Cardiac fibroblast (primary cell): ENCODE results near the gene RFX3.

Experiments used
- DNase-seq, 2 donors: peaks; one replicate each; pipeline versions ENCODE4 v3.0.0 to v3.0.0-alpha.2; 2010; ENCODE audit warnings: low read depth in 2 of 2
- H3K4me3 ChIP-seq, 2 donors: replicated peaks in 1 of 2; 1 replicate in 1 of 2; 2 replicates in 1 of 2; pipeline ENCODE4 v1.5.1; 2011; ENCODE audit warnings: low read depth in 2 of 2, low read length in 2 of 2, mild to moderate bottlenecking in 2 of 2, moderate library complexity in 1 of 2
- TF ChIP-seq, protein P1 (sequence below): IDR thresholded peaks from one replicate; pipeline ENCODE4 v1.5.1; 2011; ENCODE audit warnings: low read depth, mild to moderate bottlenecking, low read length, inconsistent platforms

Gene RFX3

DNA sequence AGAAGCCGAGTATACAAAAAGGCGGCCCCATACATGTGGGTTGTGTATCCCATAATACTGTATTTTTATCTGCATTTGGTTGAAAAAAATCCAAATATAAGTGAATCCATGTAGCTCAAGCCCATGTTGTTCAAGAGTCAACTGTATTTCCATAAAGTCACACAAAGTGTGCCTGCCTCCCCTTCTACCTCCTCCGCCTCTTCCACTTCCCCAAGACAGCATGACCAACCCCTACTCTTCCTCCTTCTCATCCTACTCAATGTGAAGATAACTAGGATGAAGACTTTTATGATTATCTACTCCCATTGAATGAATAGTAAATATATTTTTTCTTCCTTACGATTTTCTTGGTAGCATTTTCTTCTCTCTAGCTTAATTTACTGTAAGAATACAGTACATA is 92.7 kb downstream of the RFX3 start:
- H3K4me3 ChIP-seq = no peak overlapping the region
- DNase-seq = no peak
- TF ChIP-seq, protein P1, sequence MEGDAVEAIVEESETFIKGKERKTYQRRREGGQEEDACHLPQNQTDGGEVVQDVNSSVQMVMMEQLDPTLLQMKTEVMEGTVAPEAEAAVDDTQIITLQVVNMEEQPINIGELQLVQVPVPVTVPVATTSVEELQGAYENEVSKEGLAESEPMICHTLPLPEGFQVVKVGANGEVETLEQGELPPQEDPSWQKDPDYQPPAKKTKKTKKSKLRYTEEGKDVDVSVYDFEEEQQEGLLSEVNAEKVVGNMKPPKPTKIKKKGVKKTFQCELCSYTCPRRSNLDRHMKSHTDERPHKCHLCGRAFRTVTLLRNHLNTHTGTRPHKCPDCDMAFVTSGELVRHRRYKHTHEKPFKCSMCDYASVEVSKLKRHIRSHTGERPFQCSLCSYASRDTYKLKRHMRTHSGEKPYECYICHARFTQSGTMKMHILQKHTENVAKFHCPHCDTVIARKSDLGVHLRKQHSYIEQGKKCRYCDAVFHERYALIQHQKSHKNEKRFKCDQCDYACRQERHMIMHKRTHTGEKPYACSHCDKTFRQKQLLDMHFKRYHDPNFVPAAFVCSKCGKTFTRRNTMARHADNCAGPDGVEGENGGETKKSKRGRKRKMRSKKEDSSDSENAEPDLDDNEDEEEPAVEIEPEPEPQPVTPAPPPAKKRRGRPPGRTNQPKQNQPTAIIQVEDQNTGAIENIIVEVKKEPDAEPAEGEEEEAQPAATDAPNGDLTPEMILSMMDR = no peak

DNA sequence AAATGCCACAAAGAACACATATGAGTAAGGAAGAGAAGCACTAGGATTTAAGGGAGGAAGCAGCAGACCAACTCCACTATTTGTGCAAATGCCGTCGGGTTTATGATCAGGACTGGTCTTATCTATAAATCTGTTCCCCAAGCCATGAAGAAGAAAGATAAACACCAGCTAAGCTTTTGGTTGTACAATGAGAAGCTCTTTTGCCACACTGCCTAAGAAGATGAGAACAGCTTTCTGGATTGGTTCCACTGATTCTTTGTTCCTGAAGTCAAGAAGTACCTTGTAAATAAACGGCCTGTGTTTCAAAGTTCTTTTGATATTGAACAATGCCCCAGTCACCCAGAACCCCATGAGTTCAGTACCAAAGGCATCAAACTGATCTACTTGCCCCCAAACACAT is 93.9 kb downstream of the RFX3 start:
- no peak for DNase-seq
- TF ChIP-seq, protein P1 = no peak
- no peak overlapping the region for H3K4me3 ChIP-seq

DNA sequence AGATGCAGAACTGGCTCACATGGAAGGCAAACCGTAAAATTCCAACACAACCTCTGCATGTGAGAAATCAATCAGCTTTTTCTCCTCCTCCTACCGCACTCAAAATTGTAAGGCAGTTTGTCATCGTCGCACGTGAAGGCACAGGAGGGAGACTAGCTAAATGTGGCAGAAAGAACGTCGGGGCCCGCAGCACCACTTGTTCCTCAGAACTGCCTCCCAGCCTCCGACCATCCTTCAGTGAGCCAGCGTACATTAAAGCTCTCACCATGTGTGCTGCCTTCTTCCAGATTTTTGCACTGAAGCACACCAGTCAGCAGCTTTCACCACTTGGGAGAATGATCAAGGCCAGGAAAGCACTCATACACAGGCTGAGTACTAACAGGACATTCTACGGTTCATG is 105.9 kb downstream of the RFX3 start:
- TF ChIP-seq, protein P1 = no peak
- DNase-seq = no peak
- no peak overlapping the region for H3K4me3 ChIP-seq

DNA sequence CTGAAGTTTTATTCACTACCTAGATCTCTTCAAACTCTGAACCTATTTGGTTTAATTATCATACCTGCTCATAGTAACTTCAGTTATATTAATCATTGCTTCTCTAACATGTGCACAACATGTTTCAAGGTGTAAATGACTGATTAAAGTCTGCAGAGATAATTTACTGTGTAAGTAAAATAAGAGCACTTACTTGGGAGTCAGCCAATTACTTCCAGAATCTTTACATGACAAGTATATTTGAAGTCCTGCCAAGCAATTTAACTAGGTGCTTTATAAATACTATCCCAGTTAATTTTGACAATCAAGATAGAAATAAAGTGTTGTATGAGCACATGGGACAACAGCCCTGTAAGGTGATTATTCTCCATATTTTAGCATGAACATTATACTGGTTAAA is 109.9 kb downstream of the RFX3 start:
- no peak for DNase-seq
- H3K4me3 ChIP-seq = no peak overlapping the region
- TF ChIP-seq, protein P1 = no peak

DNA sequence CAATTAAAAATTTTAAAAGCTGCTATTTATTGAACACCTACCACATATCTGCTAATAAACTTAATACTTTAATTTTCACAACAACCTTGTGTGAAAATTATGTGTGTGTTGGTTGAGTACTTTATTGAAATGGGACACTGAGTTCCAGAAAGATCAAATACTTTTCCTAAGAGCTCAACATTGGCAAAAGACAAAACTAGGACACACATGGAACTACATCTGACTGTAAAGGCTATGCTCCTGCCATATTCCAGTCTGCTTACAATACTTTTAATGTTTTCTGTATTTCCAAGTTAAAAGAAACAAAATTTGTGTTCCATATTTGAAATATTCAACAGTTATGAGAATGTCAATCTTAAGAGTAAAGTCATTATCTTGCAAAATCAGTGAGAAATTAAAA is 111.8 kb downstream of the RFX3 start:
- H3K4me3 ChIP-seq = no peak overlapping the region
- no peak for DNase-seq
- TF ChIP-seq, protein P1 = no peak

DNA sequence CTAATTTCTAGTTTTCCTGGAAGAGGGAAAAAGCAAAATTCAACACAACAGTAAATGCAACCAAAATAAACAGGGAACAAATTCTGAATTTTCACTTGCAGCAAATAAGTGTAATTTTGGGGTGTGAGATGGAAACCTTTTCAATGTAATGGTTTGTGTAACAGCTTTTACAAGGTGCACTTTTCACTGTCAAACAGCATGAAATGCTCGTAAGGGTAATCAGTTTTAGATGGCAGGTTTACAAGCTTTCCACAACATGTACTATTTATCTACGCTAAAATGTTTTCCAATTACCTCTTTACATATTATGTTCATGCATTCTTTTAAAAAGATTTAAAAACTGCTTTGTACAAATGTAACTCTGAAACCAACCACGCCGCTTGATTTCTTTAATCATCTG is 115.3 kb downstream of the RFX3 start:
- TF ChIP-seq, protein P1 = no peak
- DNase-seq = no peak

DNA sequence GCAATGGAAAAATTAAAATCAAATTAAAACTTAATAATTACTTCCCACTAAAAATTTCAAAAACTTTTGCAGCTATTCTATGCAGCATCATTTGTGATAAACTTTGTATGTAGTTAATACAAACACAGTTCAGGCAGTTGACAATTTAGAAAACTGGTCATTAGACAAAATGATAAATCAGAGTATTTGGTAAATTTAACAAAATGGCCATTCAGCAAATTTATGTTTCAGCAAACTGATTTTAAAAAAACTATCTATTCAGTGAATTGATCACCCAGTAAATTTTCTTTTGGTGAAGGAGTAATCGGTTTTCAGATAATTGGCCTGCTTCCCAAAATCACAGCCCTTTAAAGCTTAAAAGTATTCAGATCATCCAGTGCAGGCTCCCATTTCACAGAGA is 116.3 kb downstream of the RFX3 start:
- TF ChIP-seq, protein P1 = no peak
- no peak for DNase-seq

More for the DNA sequence above, 115.3 kb downstream of the RFX3 start:
- H3K4me3 ChIP-seq = no peak overlapping the region

More for the DNA sequence above, 116.3 kb downstream of the RFX3 start:
- H3K4me3 ChIP-seq = no peak overlapping the region
